Measurements from ENCODE around the gene SLTM.

SLTM gene

GRCh38 chr15:58933281-58934113 is at the start of gene SLTM:
Gene SLTM, minus strand, starts transcription at chr15:58933679. Its CDS starts 114 bp downstream, at chr15:58933565.
- Histone ChIP-seq H3K27me3 (ENCODE audit: insufficient read depth, insufficient read length) (no peaks in the 10 kb centered on the region), H3K9ac (ENCODE audit: insufficient read length, low read depth) (peak within 1 kb of the TSS; percentile 99), H3K4me1 (ENCODE audit: insufficient read depth, insufficient read length) (no peaks in the 10 kb centered on the region), H3K4me3 (ENCODE audit: insufficient read length, low read depth) (peak within 1 kb of the TSS; percentile 95), H3K9me3 (ENCODE audit: insufficient read depth, low read length) (no peaks in the 10 kb centered on the region), H3K36me3 (ENCODE audit: insufficient read depth, insufficient read length, low read length) (peaks cover 29% of the 10 kb centered on the region)
- peak; percentile 85 for TF ChIP-seq YY1 (IDR thresholded peaks at IDR 0.05; ENCODE audit: insufficient read depth, insufficient read length)
- TF ChIP-seq SUZ12 (IDR thresholded peaks at IDR 0.05; ENCODE audit: extremely low read depth, insufficient read depth, insufficient read length) = no peak
- no peak for TF ChIP-seq ZNF274 (IDR thresholded peaks at IDR 0.05; ENCODE audit: low read depth, low read length)
- DNase-seq (ENCODE audit: low read depth, low spot score) = peak; percentile 94

GRCh38 chr15:58983261-58983660 is 49.8 kb upstream of the SLTM start:
- Histone ChIP-seq H3K9ac (ENCODE audit: insufficient read length, low read depth) (no peak overlapping the region), H3K9me3 (ENCODE audit: insufficient read depth, low read length) (no peaks in the 10 kb centered on the region), H3K27me3 (ENCODE audit: insufficient read depth, insufficient read length) (no peaks in the 10 kb centered on the region), H3K36me3 (ENCODE audit: insufficient read depth, insufficient read length, low read length) (no peaks in the 10 kb centered on the region), H3K4me3 (ENCODE audit: insufficient read length, low read depth) (no peak overlapping the region), H3K4me1 (ENCODE audit: insufficient read depth, insufficient read length) (no peaks in the 10 kb centered on the region)
- DNase-seq (ENCODE audit: low read depth, low spot score) = no peak
- TF ChIP-seq YY1 (IDR thresholded peaks at IDR 0.05; ENCODE audit: insufficient read depth, insufficient read length) = no peak
- TF ChIP-seq SUZ12 (IDR thresholded peaks at IDR 0.05; ENCODE audit: extremely low read depth, insufficient read depth, insufficient read length) = no peak
- TF ChIP-seq ZNF274 (IDR thresholded peaks at IDR 0.05; ENCODE audit: low read depth, low read length) = no peak

- no peaks in the 10 kb centered on the region for H3K36me3 ChIP-seq (ENCODE audit: insufficient read depth, insufficient read length, low read length)
- no peaks in the 10 kb centered on the region for H3K9me3 ChIP-seq (ENCODE audit: insufficient read depth, low read length)
- no peak overlapping the region for H3K9ac ChIP-seq (ENCODE audit: insufficient read length, low read depth)
- no peaks in the 10 kb centered on the region for H3K27me3 ChIP-seq (ENCODE audit: insufficient read depth, insufficient read length)
- no peak for TF ChIP-seq ZNF274 (IDR thresholded peaks at IDR 0.05; ENCODE audit: low read depth, low read length)
- TF ChIP-seq YY1 (IDR thresholded peaks at IDR 0.05; ENCODE audit: insufficient read depth, insufficient read length) = no peak
- no peak for TF ChIP-seq SUZ12 (IDR thresholded peaks at IDR 0.05; ENCODE audit: extremely low read depth, insufficient read depth, insufficient read length)
- no peak overlapping the region for H3K4me3 ChIP-seq (ENCODE audit: insufficient read length, low read depth)
- no peak for DNase-seq (ENCODE audit: low read depth, low spot score)
- no peaks in the 10 kb centered on the region for H3K4me1 ChIP-seq (ENCODE audit: insufficient read depth, insufficient read length)
Observed at GRCh38 chr15:58981808-58982475, 48.5 kb upstream of the SLTM start.

GRCh38 chr15:58980351-58980939 is 47.0 kb upstream of the SLTM start:
- Histone ChIP-seq H3K36me3 (ENCODE audit: insufficient read depth, insufficient read length, low read length) (no peaks in the 10 kb centered on the region), H3K27me3 (ENCODE audit: insufficient read depth, insufficient read length) (no peaks in the 10 kb centered on the region), H3K4me3 (ENCODE audit: insufficient read length, low read depth) (no peak overlapping the region), H3K4me1 (ENCODE audit: insufficient read depth, insufficient read length) (no peaks in the 10 kb centered on the region), H3K9ac (ENCODE audit: insufficient read length, low read depth) (no peak overlapping the region), H3K9me3 (ENCODE audit: insufficient read depth, low read length) (no peaks in the 10 kb centered on the region)
- no peak for DNase-seq (ENCODE audit: low read depth, low spot score)
- TF ChIP-seq YY1 (IDR thresholded peaks at IDR 0.05; ENCODE audit: insufficient read depth, insufficient read length) (no peak), ZNF274 (IDR thresholded peaks at IDR 0.05; ENCODE audit: low read depth, low read length) (no peak), SUZ12 (IDR thresholded peaks at IDR 0.05; ENCODE audit: extremely low read depth, insufficient read depth, insufficient read length) (no peak)

- H3K27me3 ChIP-seq (ENCODE audit: insufficient read depth, insufficient read length) = no peaks in the 10 kb centered on the region
- H3K9me3 ChIP-seq (ENCODE audit: insufficient read depth, low read length) = no peaks in the 10 kb centered on the region
- no peak overlapping the region for H3K9ac ChIP-seq (ENCODE audit: insufficient read length, low read depth)
- no peaks in the 10 kb centered on the region for H3K36me3 ChIP-seq (ENCODE audit: insufficient read depth, insufficient read length, low read length)
- no peaks in the 10 kb centered on the region for H3K4me1 ChIP-seq (ENCODE audit: insufficient read depth, insufficient read length)
- H3K4me3 ChIP-seq (ENCODE audit: insufficient read length, low read depth) = no peak overlapping the region
- DNase-seq (ENCODE audit: low read depth, low spot score) = no peak
- no peak for TF ChIP-seq SUZ12 (IDR thresholded peaks at IDR 0.05; ENCODE audit: extremely low read depth, insufficient read depth, insufficient read length)
- no peak for TF ChIP-seq ZNF274 (IDR thresholded peaks at IDR 0.05; ENCODE audit: low read depth, low read length)
- TF ChIP-seq YY1 (IDR thresholded peaks at IDR 0.05; ENCODE audit: insufficient read depth, insufficient read length) = no peak
Observed at GRCh38 chr15:58977887-58978286, 44.4 kb upstream of the SLTM start.

GRCh38 chr15:58967479-58967878 is 34.0 kb upstream of the SLTM start:
- TF ChIP-seq YY1 (IDR thresholded peaks at IDR 0.05; ENCODE audit: insufficient read depth, insufficient read length) (no peak), SUZ12 (IDR thresholded peaks at IDR 0.05; ENCODE audit: extremely low read depth, insufficient read depth, insufficient read length) (no peak), ZNF274 (IDR thresholded peaks at IDR 0.05; ENCODE audit: low read depth, low read length) (no peak)
- Histone ChIP-seq H3K4me1 (ENCODE audit: insufficient read depth, insufficient read length) (no peaks in the 10 kb centered on the region), H3K36me3 (ENCODE audit: insufficient read depth, insufficient read length, low read length) (no peaks in the 10 kb centered on the region), H3K4me3 (ENCODE audit: insufficient read length, low read depth) (no peak overlapping the region), H3K9me3 (ENCODE audit: insufficient read depth, low read length) (no peaks in the 10 kb centered on the region), H3K9ac (ENCODE audit: insufficient read length, low read depth) (no peak overlapping the region), H3K27me3 (ENCODE audit: insufficient read depth, insufficient read length) (no peaks in the 10 kb centered on the region)
- DNase-seq (ENCODE audit: low read depth, low spot score) = no peak

GRCh38 chr15:58966698-58967097 is 33.2 kb upstream of the SLTM start:
- no peak overlapping the region for H3K4me3 ChIP-seq (ENCODE audit: insufficient read length, low read depth)
- TF ChIP-seq YY1 (IDR thresholded peaks at IDR 0.05; ENCODE audit: insufficient read depth, insufficient read length) = no peak
- no peak for TF ChIP-seq ZNF274 (IDR thresholded peaks at IDR 0.05; ENCODE audit: low read depth, low read length)
- no peak for TF ChIP-seq SUZ12 (IDR thresholded peaks at IDR 0.05; ENCODE audit: extremely low read depth, insufficient read depth, insufficient read length)
- no peak for DNase-seq (ENCODE audit: low read depth, low spot score)

More at GRCh38 chr15:58966698-58967097, 33.2 kb upstream of the SLTM start:
- H3K9ac ChIP-seq (ENCODE audit: insufficient read length, low read depth) = no peak overlapping the region
- H3K4me1 ChIP-seq (ENCODE audit: insufficient read depth, insufficient read length) = no peaks in the 10 kb centered on the region
- no peaks in the 10 kb centered on the region for H3K36me3 ChIP-seq (ENCODE audit: insufficient read depth, insufficient read length, low read length)
- no peaks in the 10 kb centered on the region for H3K27me3 ChIP-seq (ENCODE audit: insufficient read depth, insufficient read length)
- H3K9me3 ChIP-seq (ENCODE audit: insufficient read depth, low read length) = no peaks in the 10 kb centered on the region
